ENCODE measurements around the gene MINDY4. TPM values are rescaled to one million over a fixed set of nuclear protein-coding genes. Genes with fewer than 3 reads are reported as not detected.

MINDY4 gene
- total and polyA plus RNA-seq, 2 of the 4 experiments (the other 2 are of a cell fraction): 1.8 to 3.6 TPM

DNA sequence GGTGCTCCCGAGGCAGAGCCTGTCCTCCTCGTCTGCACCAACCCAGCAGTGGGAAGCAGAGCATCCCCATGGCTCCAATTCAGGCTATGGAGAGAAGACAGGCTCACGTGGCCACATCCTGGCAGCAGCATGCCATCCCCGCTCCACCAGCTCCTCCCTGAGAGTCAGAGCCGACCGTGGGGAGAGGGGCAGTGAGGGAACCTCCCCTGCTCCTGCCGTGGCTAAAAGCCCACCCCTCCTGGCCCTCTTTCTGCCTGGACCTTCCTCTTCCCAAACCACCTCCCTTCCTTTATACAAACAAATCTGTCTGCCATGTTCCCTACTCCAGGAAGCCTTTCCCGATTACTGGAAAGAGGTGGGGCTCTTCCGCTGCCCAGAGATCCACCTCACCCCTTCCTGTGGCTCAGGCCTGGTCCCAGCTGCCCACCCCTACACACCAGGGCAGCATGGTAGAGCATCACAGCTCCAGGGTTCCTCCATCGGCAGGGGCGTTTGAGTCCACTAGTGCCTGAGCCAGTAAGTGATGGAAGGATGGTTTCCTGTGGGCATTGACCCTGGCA is 129.7 kb downstream of the MINDY4 start:
- Histone ChIP-seq H3K27ac (ENCODE audit: insufficient read depth, low read length) (no peak overlapping the region), H3K9me3 (ENCODE audit: control insufficient read depth, insufficient read depth, low read length) (no peaks in the 10 kb centered on the region), H3K4me2 (ENCODE audit: low read depth, low read length) (no peak overlapping the region), H3K18ac (ENCODE audit: low read depth, low read length) (no peak overlapping the region), H3K4me1 (ENCODE audit: control insufficient read depth, insufficient read depth, low read length) (peaks cover 6% of the 10 kb centered on the region; the same call in 1 of the 2 replicates), H2AK5ac (ENCODE audit: low read depth, low read length) (peak overlapping the region; percentile 23), H3K27me3 (ENCODE audit: control insufficient read depth, insufficient read depth, low read length) (peaks cover 5% of the 10 kb centered on the region; the same call in 1 of the 2 replicates), H3K9me1 (ENCODE audit: insufficient read depth, low read length) (0 out of 2 replicates have a peak, but pooled peaks cover 5% of the 10 kb centered on the region), H3K4ac (ENCODE audit: low read depth, low read length) (peak overlapping the region; percentile 53; the same call in 1 of the 2 replicates), H3K56ac (ENCODE audit: extremely low read depth, insufficient read depth, low read length) (no peak overlapping the region), H3K79me1 (ENCODE audit: low read depth in 1 of 2, low read length in 2 of 2) (no peaks in the 10 kb centered on the region), H3K14ac (replicated peaks; ENCODE audit: low read depth, low read length) (peak overlapping the region; percentile 45; the same call in 1 of the 2 replicates), H2AFZ (replicated peaks; ENCODE audit: low read length, poor library complexity) (no peak overlapping the region), H2BK5ac (ENCODE audit: low read depth, low read length, poor library complexity, severe bottlenecking) (no peak overlapping the region), H2BK15ac (ENCODE audit: low read depth, low read length) (peak overlapping the region; percentile 35; the same call in 2 of the 3 replicates), H2BK120ac (ENCODE audit: low read depth, low read length) (peak overlapping the region; percentile 41; the same call in 1 of the 2 replicates), H4K5ac (ENCODE audit: low read depth, low read length) (no peak overlapping the region), H3K36me3 (ENCODE audit: control insufficient read depth, insufficient read depth, low read length) (no peaks in the 10 kb centered on the region), H2AK9ac (replicated peaks; ENCODE audit: low read depth, low read length, poor library complexity) (no peak overlapping the region), H3K9ac (ENCODE audit: low read depth, low read length) (no peak overlapping the region), H3K4me3 (ENCODE audit: insufficient read depth, low read depth, low read length) (no peak overlapping the region), H4K20me1 (ENCODE audit: insufficient read depth, low read length) (no peaks in the 10 kb centered on the region), H4K8ac (ENCODE audit: low read depth in 2 of 2, low read length in 2 of 2) (no peak overlapping the region), H2BK20ac (ENCODE audit: low read depth, low read length) (peak overlapping the region; percentile 65; the same call in 1 of the 2 replicates), H3K23ac (ENCODE audit: low read depth, low read length) (no peak overlapping the region), H4K91ac (ENCODE audit: insufficient read depth, low read depth, low read length) (peak overlapping the region; percentile 13; the same call in 1 of the 2 replicates)
- in situ Hi-C loops (cut with MboI; ENCODE audit: low sequenced_read_pairs): no loop called here
- ChIA-PET CTCF (no interaction called here), POLR2A (ENCODE audit: unreplicated experiment) (no interaction called here)
- no TSS peak for BruUV-seq (replicated peaks)
- dilution Hi-C loops (cut with HindIII; ENCODE audit: low sequenced_read_pairs, unreplicated experiment): no loop called here
- WGBS, 2 experiments (ENCODE audit: extremely low coverage in 2 of 2, insufficient read length in 1 of 2): no CpG with 5 or more reads among the region's 11 CpGs
- ATAC-seq (ENCODE audit: low read depth) (no peak), DNase-seq (no peak)
- intact Hi-C loops (cut with micrococcal nuclease): no loop called here
- TF ChIP-seq CHD1 (IDR thresholded peaks at IDR 0.05; ENCODE audit: low read depth, low read length) (no peak), USF2 (IDR thresholded peaks at IDR 0.05; ENCODE audit: low read depth, low read length) (no peak), BHLHE40 (IDR thresholded peaks at IDR 0.05; ENCODE audit: low read depth, low read length) (no peak), RAD21 (IDR thresholded peaks at IDR 0.05; ENCODE audit: low read length) (no peak), POLR2A (IDR thresholded peaks at IDR 0.05; ENCODE audit: low read depth, low read length) (no peak), MXI1 (IDR thresholded peaks at IDR 0.05; ENCODE audit: borderline replicate concordance, low read depth, low read length) (no peak), SMC3 (IDR thresholded peaks at IDR 0.05; ENCODE audit: low read depth, low read length) (no peak), NFE2L2 (IDR thresholded peaks at IDR 0.05; ENCODE audit: low read depth, low read length) (no peak), MAZ (IDR thresholded peaks at IDR 0.05; ENCODE audit: borderline replicate concordance, low read depth, low read length) (no peak), RFX5 (IDR thresholded peaks at IDR 0.05; ENCODE audit: low read depth, low read length) (no peak), FOS (IDR thresholded peaks at IDR 0.05; ENCODE audit: low read depth, low read length) (no peak), RCOR1 (IDR thresholded peaks at IDR 0.05; ENCODE audit: insufficient replicate concordance, low read length) (no peak), CEBPB (IDR thresholded peaks at IDR 0.05; ENCODE audit: low read depth, low read length) (no peak)
- TF ChIP-seq, protein P1, sequence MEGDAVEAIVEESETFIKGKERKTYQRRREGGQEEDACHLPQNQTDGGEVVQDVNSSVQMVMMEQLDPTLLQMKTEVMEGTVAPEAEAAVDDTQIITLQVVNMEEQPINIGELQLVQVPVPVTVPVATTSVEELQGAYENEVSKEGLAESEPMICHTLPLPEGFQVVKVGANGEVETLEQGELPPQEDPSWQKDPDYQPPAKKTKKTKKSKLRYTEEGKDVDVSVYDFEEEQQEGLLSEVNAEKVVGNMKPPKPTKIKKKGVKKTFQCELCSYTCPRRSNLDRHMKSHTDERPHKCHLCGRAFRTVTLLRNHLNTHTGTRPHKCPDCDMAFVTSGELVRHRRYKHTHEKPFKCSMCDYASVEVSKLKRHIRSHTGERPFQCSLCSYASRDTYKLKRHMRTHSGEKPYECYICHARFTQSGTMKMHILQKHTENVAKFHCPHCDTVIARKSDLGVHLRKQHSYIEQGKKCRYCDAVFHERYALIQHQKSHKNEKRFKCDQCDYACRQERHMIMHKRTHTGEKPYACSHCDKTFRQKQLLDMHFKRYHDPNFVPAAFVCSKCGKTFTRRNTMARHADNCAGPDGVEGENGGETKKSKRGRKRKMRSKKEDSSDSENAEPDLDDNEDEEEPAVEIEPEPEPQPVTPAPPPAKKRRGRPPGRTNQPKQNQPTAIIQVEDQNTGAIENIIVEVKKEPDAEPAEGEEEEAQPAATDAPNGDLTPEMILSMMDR (conservative IDR thresholded peaks at IDR 0.05; ENCODE audit: low read depth, low read length): no peak
- TF ChIP-seq, protein P2, sequence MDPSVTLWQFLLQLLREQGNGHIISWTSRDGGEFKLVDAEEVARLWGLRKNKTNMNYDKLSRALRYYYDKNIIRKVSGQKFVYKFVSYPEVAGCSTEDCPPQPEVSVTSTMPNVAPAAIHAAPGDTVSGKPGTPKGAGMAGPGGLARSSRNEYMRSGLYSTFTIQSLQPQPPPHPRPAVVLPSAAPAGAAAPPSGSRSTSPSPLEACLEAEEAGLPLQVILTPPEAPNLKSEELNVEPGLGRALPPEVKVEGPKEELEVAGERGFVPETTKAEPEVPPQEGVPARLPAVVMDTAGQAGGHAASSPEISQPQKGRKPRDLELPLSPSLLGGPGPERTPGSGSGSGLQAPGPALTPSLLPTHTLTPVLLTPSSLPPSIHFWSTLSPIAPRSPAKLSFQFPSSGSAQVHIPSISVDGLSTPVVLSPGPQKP (IDR thresholded peaks at IDR 0.05; ENCODE audit: borderline replicate concordance, low read depth, low read length): no peak

Measured in IMR-90 (cell line).